Measurements from ENCODE around the gene IREB2. TPM values are rescaled to one million over a fixed set of nuclear protein-coding genes. Genes with fewer than 3 reads are reported as not detected.

Gene IREB2
- total and polyA plus RNA-seq, 2 of the 13 experiments (the other 11 are each of a cell fraction or from before 2014, with no cell fraction given) = 24.2 to 30.4 TPM

GRCh38 chr15:78537266-78537905 lies 99.4 kb downstream of the IREB2 start (continued):
- TF ChIP-seq ZBTB43 (CRISPR knock-in tag; conservative IDR thresholded peaks at IDR 0.05) = no peak
- TF ChIP-seq ZC3H13 (CRISPR knock-in tag; IDR thresholded peaks at IDR 0.05) = no peak

- 60% methylated on average over 1 of the region's 1 CpG for WGBS (ENCODE audit: low lambda C conversion rate)
- Histone ChIP-seq H3K9me3 (ENCODE audit: low read length) (no peaks in the 10 kb centered on the region), H3K27me3 (ENCODE audit: control insufficient read depth in 1 of 2, insufficient read depth in 2 of 2, low read length in 2 of 2) (no peaks in the 10 kb centered on the region; a peak in 1 of 5 replicates), H4K20me1 (ENCODE audit: insufficient read depth, low read length) (no peaks in the 10 kb centered on the region), H3K4me2 (ENCODE audit: low read depth, low read length) (no peak overlapping the region), H3K9ac (ENCODE audit: insufficient read depth, low read depth, low read length) (no peak overlapping the region), H2AFZ (ENCODE audit: low read length) (no peak overlapping the region), H3K79me2 (ENCODE audit: insufficient read depth, low read length) (peaks cover 24% of the 10 kb centered on the region), H3K4me1 (ENCODE audit: insufficient read depth, low read length) (peaks cover 25% of the 10 kb centered on the region), H3K36me3 (replicated peaks in 1 of 2; ENCODE audit: control insufficient read depth in 1 of 2, insufficient read depth in 2 of 2, low read length in 2 of 2) (peaks cover 0 to 5% of the 10 kb centered on the region in 2 experiments; a peak in 1 of 5 replicates), H3K27ac (ENCODE audit: extremely low read length, insufficient read depth, low read length) (no peak overlapping the region), H3K4me3 (replicated peaks in 1 of 3; ENCODE audit: insufficient read depth in 1 of 3, low read depth in 2 of 3, low read length in 3 of 3) (no peak overlapping the region)
- POLR2A ChIA-PET = interaction anchor here (1.2 kb wide), 1 partner anchor 27 kb away, joined by 3 read pairs; the partner anchor contains the start of gene CHRNA5
- BruUV-seq (replicated peaks) = no TSS peak
- FAIRE-seq (no peak), ATAC-seq (no peak), DNase-seq (ENCODE audit: low spot score) (no peak)
- in situ Hi-C loops (cut with HindIII; ENCODE audit: extremely low pct_ligation_motif_present, low pct_unique_long_range_greater_than_20kb) = no loop called here
- intact Hi-C loops (cut with micrococcal nuclease; ENCODE audit: unreplicated experiment) = no loop called here
- CTCF ChIA-PET (ENCODE audit: low intra/inter-chr PET ratio, low total read pairs) = no interaction called here
- TF ChIP-seq HES4 (CRISPR knock-in tag; IDR thresholded peaks at IDR 0.05; ENCODE audit: borderline replicate concordance) = no peak
- no peak for TF ChIP-seq UBTF (CRISPR knock-in tag; IDR thresholded peaks at IDR 0.05)
- no peak for TF ChIP-seq CHD4 (IDR thresholded peaks at IDR 0.05; ENCODE audit: borderline replicate concordance, low read length)
- no peak for TF ChIP-seq GATAD1 (CRISPR knock-in tag; IDR thresholded peaks at IDR 0.05)
- TF ChIP-seq PCBP2 (optimal IDR thresholded peaks at IDR 0.05; ENCODE audit: low read depth, low read length, poor library complexity, severe bottlenecking) = no peak
- no peak for TF ChIP-seq ZSCAN21 (CRISPR knock-in tag; IDR thresholded peaks at IDR 0.05; ENCODE audit: borderline replicate concordance)
- TF ChIP-seq MIER3 (CRISPR knock-in tag; IDR thresholded peaks at IDR 0.05; ENCODE audit: borderline replicate concordance) = no peak
- no peak for TF ChIP-seq GPBP1L1 (CRISPR knock-in tag; IDR thresholded peaks at IDR 0.05)
- no peak for TF ChIP-seq MTF2 (CRISPR knock-in tag; IDR thresholded peaks at IDR 0.05; ENCODE audit: borderline replicate concordance)
- TF ChIP-seq STAT6 (CRISPR knock-in tag; IDR thresholded peaks at IDR 0.05; ENCODE audit: borderline replicate concordance) = no peak
Observed at GRCh38 chr15:78538358-78538757, 100.3 kb downstream of the IREB2 start.

Measured in HepG2 (cell line).